ENCODE measurements around the gene ENPP3.

Gene ENPP3

DNA sequence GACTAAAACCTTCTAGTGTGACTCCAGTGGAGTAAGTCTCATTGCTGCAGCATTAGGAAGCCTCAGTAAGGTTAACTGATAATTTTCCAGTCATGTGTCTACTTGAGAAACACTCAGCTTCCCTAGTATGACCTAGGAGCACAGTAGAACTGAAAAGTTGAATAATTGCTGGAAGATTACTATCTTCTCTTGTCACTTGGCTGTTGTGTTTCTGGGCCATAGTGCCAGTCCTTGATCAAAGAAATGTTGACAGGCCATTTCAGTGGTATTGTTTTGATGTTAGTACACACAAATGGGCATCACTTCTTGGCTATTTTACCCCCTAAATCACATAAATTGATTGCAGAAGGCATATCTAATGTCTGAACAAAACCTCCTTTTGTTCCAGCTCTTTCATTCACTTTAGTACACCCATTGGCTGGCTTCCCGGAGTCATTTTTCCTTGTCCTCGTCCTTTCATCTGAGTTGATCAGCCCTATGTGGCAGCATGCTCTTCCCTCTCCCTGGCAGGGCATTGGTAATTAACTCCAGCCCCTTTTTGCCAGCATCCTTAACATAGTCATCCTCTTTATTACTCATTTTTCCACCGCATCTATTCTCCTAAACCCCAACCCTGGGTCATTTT, 6.0 kb downstream of the ENPP3 start:
- DNase-seq = no peak

DNA sequence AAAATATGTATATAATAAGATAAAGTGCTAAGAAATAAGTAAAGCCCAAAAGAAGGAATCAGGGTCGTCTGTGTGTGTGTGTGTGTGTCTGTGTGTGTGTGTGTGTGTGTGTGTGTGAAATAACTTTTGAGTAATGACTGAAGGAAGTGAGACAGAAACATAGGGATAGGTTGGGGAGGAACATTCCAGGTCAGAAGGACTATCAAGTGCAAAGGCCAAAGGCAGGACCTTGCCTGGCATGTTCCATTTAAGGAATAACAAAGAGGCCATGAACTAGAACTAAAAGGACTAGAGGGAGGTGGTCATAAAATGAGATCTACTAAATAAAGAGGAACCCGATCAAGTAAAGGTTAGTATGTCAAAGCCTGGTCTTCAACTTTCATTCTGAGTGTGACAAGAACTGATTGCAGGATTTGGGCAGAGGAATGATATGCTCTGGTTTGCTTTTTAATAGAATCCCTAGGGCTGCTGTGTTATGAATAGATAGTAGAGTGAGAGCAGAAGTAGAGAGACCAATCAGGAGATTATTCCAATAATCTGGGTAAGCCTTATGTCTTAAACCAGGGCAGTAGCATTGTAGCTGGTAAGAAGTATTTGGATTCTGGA, 6.9 kb downstream of the ENPP3 start:
- no peak for DNase-seq

DNA sequence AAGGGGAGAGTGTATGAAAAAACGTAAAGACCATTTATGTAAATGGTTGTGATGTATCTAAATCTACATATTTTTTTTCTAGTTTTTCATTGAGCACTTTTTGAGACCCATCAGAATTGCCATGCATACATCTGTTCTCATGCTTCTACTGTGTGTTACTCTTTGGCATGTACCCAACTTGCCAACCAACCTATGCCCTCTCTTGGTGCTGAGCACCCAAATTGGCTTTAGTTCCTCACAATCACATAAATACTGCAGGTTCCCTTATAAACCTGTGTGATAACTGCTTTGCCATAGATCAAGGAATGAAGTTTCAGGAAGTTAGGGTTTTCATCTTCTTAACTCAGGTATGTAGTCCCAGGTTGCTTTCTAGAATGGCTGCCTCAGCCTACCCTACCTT, 7.8 kb downstream of the ENPP3 start:
- no peak for DNase-seq

DNA sequence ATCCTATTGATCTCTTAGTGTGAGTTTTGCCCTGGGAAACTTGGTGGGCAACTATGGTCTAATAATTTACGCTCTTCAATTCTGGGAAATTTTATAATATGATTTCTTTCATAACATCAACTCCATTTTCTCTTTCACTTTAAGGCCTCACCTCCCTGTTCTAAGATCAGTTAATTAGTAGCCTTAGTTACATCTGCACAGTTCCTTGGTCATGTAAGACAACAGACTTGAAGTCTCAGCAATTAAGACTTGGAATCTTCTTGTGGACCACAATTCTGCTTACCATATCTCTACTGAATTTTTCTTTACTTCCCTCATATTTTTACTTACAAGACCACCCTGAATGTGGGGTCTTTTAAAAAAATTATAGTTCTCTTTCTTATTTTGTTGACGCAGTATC, 8.7 kb downstream of the ENPP3 start:
- no peak for DNase-seq

DNA sequence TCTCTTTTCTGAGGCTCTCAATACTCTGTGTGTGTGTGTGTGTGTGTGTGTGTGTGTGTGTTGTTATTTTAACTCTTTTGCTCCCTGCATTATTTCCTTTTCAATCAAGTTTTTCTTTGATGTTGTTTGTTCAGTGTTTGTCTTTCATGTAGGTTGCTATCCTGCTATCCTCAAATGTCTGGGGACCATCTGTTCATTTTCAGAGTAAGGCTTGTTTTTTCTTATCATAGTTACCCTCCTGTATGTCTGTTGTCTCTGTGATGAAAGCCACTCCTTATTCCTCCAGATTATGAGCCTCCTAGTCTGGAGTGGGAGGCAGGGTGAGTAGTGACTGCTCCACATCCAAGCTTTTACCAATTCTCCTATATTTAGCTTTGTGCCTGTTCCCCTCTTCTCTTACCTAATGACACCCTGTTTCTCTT, 9.2 kb downstream of the ENPP3 start:
- no peak for DNase-seq

DNA sequence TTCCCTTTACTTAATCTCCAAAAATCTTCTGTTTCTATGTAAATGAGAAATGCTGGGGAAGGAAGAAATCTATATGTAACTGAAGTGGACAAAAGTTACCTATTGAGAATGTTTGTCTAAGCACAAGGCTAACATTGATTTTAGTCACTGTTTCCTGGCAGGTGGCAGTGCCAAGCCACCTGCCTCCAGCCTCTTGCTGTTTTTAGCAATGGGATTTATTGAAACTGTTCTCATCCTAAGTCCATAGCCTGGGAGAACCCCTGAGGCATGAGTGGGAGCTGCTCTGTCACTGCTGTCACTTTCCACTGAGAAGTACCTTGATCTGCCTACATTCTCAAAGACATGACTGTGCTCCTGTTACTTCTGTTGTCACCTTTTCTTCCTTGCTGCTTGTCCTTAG, 14.7 kb downstream of the ENPP3 start:
- no peak for DNase-seq

DNA sequence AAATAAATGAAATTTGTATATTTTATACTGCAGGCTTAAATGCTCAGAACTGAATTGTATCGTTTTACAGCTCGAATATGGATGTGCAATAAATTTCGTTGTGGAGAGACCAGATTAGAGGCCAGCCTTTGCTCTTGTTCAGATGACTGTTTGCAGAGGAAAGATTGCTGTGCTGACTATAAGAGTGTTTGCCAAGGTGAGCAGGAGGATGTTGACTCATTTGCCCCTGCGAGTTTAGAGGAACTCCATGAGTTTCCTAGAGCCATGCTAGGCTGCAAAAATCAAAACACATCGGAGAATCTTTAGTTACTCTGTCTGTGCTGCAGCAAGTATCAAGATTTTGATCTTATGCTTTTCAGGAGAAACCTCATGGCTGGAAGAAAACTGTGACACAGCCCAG, 15.4 kb downstream of the ENPP3 start:
- DNase-seq = no peak

DNA sequence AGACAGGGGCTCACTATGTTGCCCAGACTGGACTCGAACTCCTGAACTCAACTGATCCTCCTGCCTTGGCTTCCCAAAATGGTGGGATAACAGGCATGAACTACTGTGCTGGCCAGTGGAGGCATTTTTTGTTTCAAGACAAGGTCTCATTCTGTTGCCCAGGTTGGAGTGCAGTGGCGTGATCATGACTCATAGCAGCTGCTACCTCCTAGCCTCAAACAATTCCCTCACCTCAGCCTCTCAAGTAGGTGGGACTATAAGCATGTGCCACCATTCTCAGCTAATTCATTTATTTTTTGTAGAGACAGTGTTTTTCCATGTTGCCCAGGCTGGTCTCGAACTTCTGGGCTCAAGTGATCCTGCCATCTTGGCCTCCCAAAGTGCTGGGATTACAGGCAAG, 17.2 kb downstream of the ENPP3 start:
- DNase-seq = no peak

DNA sequence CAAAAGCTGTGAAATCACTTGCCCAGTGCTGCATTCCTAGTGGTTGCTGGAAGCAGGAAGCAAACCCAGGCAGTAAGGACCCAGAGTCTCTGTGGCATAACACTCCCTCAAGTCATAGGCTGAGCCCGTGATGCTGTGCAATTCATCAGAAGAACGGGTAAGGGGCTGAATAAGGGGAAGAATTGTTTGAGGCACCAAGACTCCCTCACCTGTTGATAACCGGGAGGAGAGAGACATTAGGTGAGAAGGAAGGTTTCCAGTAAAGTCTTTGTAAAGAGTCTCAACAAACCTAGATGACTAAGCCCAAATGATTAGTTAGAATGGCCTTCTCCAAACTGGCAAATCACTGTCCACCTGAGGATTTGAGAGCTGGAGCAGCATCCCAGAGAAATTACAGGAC, 18.3 kb downstream of the ENPP3 start:
- DNase-seq = no peak

DNA sequence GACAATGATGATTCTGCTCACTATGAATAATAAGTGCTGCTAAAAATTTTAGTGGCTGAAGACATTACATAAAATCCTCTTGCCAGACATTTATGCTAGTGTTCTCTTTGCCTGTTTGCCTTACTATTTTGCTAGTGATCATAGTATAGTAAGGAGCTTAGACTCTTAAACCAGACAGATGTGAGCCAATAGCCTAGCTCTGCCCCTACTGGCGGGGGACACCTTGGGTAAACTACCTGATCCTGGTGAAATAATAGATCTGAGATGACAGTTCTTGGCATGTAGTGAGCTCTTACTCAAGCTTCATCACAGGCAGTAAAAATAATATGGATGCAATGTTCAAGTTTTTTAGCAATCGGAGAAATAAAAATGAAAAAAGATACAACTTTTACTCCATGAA, 18.8 kb downstream of the ENPP3 start:
- DNase-seq = no peak

DNA sequence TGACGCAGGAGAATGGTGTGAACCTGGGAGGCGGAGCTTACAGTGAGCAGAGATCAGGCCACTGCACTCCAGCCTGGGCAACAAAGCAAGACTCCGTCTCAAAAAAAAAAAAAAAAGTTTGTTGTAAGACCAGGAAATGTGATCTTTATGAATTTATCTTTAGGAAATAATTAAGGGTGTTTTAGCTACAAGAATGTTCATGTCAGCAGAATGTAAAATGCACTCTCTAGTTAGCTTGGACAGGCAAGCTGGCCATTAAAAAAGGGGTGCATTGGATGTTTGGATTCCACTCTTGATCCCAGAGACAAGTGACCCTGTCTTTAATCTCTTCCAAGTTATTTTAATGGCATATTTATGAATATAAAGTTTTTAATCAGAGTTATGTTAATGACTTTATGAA, 19.6 kb downstream of the ENPP3 start:
- DNase-seq = no peak

DNA sequence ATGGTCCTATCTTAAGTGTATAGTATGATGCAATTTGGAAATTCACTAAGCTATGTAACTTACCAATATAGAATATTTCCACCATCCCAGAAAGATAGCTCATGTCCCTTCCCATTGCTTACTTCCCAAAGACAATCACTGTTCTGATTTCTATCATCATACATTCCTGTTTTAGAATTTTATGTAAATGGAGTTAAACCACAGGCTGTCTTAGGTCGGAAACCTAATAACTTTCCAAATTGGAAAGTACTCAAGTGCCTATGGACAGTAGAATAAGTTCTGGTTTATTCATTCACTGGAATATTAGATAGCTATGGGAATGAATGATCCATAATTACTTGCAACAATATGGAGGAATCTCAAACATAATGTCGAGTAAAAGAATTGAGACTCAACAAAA, 20.1 kb downstream of the ENPP3 start:
- no peak for DNase-seq

DNA sequence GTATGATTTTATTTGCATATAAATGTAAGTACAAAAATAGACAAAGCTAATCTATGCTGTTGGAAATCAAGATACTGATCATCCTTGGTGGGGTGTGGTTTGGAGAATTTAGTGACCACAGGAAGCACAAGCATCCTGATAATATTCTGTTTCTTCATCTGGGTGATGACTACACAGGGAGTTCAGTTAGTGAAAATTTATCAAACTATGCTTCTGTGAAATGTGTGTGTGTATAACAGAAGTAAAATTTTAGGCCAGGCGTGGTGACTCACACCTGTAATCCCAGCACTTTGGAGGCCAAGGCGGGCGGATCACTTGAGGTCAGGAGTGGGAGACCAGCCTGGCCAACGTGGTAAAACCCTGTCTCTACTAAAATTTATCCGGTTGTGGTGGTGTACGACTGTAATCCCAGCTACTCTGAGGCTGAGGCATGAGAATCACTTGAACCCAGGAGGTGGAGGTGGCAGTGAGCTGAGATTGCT, 20.6 kb downstream of the ENPP3 start:
- no peak for DNase-seq

DNA sequence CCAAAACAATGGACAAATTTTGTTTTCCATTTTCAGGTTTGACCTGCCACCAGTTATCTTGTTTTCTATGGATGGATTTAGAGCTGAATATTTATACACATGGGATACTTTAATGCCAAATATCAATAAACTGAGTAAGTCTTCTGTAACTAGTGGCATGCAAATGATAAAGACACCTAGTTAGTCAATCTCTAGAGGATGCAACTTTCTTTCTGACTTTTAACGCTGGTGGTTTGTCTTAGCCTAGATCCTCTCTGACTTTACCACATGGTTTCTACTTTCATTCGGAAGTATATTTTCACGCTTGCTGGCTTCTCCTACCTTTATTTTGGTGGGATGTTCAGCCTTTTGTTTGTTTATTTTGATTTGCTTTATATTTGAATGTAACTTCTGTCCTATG, 21.2 kb downstream of the ENPP3 start:
- DNase-seq = no peak

DNA sequence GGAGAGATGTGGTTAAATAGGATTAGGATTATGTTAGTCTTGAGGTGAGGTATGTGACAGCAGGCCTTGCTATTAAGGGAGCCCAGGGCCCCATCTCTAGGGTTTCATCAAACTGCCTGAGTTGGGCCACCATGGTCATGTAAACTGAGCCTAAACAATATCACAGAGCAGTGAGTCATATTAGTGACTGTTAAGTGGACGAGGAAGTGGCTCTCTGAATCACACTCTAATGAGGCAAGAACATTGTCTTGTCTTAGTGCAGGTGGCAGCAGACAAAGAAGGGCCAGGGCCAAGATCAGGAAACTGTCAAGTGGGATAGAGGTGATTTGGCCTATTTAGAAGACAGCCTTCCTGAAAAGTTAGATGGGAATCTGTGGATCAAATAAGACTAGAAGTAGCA, 23.1 kb downstream of the ENPP3 start:
- DNase-seq = peak; percentile 8 to 57 (median 41)

DNA sequence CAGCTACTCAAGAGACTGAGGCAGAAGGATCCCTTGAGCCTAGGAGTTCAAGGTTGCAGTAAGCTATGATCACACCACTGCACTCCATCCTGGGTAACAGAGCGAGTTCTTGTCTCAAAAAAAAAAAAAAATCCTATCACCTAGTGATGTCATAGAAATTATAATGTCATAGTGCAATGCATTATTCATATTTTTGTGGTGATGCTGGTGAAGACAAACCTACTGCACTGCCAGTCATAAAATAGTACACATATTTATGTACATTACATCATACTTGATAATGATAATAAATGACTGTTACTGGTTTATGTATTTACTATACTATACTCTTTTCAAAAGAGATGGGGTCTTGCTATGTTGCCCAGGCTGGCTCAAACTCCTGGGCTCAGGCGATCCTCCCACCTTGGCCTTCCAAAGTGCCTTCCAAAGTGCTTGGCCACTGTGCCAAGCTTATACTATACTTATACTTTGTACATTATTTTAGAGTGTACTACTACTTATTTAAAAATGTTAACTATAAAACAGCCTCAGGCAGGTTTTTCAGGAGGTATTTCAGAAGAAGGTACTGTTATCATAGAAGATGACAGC, 26.6 kb downstream of the ENPP3 start:
- no peak for DNase-seq

DNA sequence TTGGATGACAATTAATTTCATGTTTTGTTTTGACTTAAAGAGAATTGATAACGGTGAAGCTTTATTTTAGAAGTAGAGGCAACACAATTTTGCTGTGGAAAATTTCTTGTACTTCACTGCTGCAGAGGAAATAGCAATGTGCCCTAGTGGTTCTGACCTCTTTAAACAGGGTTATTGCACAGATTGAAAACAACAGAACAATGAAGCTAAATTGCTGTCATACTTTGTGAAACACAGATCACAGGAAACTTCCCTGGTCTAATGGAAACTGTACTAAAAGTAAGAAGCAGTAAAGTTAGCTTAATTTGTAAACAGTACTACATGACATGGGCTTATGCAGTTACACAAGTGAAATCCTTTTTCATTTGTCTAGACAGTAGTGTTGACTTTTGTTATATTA, 32.8 kb downstream of the ENPP3 start:
- DNase-seq = no peak

DNA sequence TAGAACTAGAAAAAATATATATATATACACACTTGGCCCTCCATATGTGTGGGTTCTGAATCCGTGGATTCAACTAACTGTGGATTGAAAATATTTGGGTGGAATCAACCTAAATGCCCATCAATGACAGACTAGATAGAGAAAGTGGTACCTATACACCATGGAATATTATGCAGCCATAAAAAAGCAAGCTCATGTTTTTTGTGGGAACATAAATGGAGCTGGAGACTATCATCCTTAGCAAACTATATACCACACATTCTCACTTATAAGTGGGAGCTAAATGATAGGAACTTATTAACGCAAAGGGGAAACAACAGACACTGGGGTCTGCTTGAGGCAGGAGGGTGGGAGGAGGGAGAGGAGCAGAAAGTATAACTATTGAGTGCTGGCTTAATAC, 36.1 kb downstream of the ENPP3 start:
- no peak for DNase-seq

DNA sequence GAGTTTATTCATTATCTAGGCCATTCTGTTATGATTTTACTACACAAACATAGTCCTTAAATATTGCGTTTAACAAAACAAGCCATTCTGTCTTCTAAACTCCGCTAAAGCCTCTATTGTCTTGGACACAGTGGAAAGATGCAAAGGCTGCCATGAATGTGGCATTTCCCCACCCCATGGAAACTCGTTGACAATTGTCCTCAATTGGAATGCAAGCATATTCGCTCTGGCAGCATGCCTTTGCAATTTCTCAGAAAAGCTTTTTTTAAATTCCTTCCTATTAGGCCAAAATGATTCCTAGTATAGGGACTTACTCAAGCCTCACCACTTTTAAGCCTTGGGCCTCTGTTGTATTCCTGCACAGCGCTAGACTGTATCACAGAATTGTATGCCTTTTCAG, 41.3 kb downstream of the ENPP3 start:
- DNase-seq = no peak

DNA sequence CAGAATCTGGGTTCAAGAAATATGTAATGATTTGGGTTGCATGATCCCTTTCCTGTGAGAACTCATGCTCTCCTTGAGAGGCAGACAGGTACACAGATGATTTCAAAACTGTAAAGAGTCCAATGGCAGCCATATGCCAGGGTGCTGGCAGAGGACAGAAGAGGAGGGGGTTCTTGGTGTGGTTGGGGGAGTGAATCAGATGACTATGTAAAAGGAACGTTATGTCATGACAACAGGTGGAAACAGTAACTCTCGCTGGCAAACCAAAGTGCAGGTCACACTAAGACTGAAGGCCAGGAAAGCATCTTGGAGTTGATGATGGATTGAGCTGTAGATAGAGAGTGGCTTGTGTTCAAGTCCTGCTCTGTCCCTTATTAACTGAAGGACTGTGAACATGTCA, 43.8 kb downstream of the ENPP3 start:
- no peak for DNase-seq

DNA sequence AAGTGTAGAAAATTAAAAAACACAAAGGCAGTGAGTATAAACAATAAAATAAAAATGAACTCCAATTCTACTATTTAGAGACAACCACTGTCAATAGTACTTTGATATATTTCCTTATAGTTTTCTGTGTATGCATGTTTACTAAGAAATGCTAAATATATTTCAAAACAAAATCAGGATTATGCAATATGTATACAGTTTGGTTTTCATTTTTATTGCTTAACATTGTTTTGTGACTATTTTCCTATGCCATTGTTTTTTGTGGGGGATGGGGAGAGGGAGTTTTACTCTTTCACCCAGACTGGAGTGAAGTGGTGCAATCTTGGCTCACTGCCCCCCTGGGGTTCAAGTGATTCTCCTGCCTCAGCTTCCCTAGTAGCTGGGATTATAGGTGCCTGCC, 44.5 kb downstream of the ENPP3 start:
- no peak for DNase-seq

DNA sequence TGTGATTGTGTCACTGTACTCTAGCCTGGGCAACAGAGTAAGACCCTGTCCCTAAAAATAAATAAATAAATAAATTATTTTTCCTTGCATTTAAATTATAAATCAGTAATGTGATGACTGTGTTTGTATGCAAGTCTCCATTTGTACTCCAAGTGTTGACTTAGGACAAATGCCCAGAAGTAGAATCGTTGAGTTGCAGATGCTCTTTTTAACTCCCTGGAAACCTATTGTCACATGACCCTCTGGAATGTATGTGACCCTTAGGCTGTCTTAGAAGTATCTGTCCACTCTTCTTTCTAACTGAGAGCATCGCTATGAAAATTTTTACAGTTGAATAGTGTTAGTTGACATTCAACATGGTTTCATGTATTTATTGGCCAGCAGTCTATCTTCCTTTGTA, 45.3 kb downstream of the ENPP3 start:
- DNase-seq = no peak

DNA sequence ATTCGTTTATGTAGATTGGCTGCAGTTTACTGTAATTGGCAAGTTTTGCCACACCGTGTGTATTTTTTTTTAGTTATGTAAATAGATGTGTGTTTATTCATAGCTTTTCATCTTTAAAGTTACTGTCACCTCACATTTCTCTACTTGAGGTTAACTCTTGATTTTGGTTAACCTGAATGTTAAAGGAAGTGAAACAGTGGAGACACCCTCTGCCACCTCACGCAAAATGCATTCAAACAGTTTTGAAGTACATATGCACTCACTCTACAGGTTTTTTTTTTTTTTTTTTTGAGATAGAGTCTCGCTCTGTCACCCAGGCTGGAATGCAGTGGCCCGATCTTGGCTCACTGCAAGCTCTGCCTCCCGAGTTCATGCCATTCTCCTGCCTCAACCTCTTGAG, 46.4 kb downstream of the ENPP3 start:
- no peak for DNase-seq

DNA sequence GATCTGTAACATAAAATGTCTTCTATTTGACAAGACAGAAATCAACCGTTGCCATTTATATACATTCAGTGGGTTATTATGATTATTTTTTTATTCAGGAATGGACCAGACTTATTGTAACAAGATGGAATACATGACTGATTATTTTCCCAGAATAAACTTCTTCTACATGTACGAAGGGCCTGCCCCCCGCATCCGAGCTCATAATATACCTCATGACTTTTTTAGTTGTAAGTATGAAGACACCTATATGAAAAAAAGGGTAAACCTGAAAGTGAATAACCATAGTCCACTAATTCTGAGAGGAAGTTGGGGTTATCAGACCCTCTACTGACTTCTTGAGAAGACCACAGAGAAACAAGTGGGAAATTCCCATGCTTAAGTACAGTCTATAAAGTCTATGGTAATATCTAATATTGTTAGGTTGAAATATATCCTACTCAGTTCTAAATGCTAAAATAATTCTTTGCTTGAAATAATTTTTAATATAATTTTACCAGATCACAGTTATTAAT, 48.2 kb downstream of the ENPP3 start:
- no peak for DNase-seq

Measured in suppressor macrophage (primary cell).